H1 (cell line): ENCODE measurements around the gene KHDC1L. TPM values are rescaled to one million over a fixed set of nuclear protein-coding genes. Genes with fewer than 3 reads are reported as not detected.

ENCODE experiments used
- CTCF ChIA-PET: fragments of 300-600 bp; sonication (Branson Sonifier 250); formaldehyde crosslinking; loops from one replicate; lab custom pipeline; 2021; ENCODE audit not compliant: partially characterized antibody; lab: Charles Lee
- POLR2A ChIA-PET: fragments of 300-600 bp; sonication (Branson Sonifier 250); formaldehyde crosslinking; loops from one replicate; lab custom pipeline; 2021; ENCODE audit warnings: inconsistent platforms; ENCODE audit not compliant: partially characterized antibody; lab: Charles Lee
- DNase-seq, 2 experiments: peaks; one replicate each; pipeline versions ENCODE4 v3.0.0 to v3.0.0-alpha.2; 2010 to 2022; ENCODE audit warnings: low spot score in 2 of 2, low read depth in 1 of 2, mixed read lengths in 1 of 2
- FAIRE-seq: peaks from 2 replicates; lab custom pipeline; 2011; peaks lifted over from hg19 to GRCh38; lab: Jason Lieb, UNC
- H2AFZ ChIP-seq: 2 replicates; pipeline ENCODE4 v1.8.1; 2012; ENCODE audit warnings: low read length, inconsistent platforms
- H2AK5ac ChIP-seq: 2 replicates; pipeline ENCODE4 v1.6.1; 2013; ENCODE audit warnings: low read depth, low read length
- H2BK120ac ChIP-seq: replicated peaks from 2 replicates; pipeline ENCODE3; 2013; ENCODE audit warnings: low read depth, low read length, inconsistent platforms
- H2BK12ac ChIP-seq: 2 replicates; pipeline ENCODE4 v1.6.1; 2013; ENCODE audit warnings: low read depth, low read length
- H2BK15ac ChIP-seq: 2 replicates; pipeline ENCODE4 v1.6.1; 2013; ENCODE audit warnings: low read length
- H2BK20ac ChIP-seq: 2 replicates; pipeline ENCODE4 v1.6.1; 2013; ENCODE audit warnings: low read length
- H2BK5ac ChIP-seq: 2 replicates; pipeline ENCODE4 v1.6.1; 2013; ENCODE audit warnings: low read depth, low read length
- H3K14ac ChIP-seq: 2 replicates; pipeline ENCODE4 v1.6.1; 2013; ENCODE audit warnings: inconsistent platforms; ENCODE audit not compliant: insufficient read length
- H3K18ac ChIP-seq: 2 replicates; pipeline ENCODE4 v1.6.1; 2013; ENCODE audit warnings: low read length; ENCODE audit errors: extremely low read depth
- H3K23ac ChIP-seq: 2 replicates; pipeline ENCODE4 v1.6.1; 2013; ENCODE audit warnings: inconsistent platforms; ENCODE audit not compliant: insufficient read length
- H3K23me2 ChIP-seq: 2 replicates; pipeline ENCODE4 v1.6.1; 2013; ENCODE audit warnings: low read depth, low read length
- H3K27ac ChIP-seq: 2 replicates; pipeline ENCODE4 v1.6.1; 2011; ENCODE audit warnings: low read depth, low read length, inconsistent platforms
- H3K27me3 ChIP-seq, 4 experiments: replicated peaks in 1 of 4; 1 replicate in 1 of 4; 2 replicates in 3 of 4; pipeline versions ENCODE4 v1.6.1 to v1.8.1; 2011 to 2013; ENCODE audit warnings: low read length in 3 of 4, mild to moderate bottlenecking in 3 of 4, inconsistent platforms in 2 of 4, mixed read lengths in 2 of 4, moderate library complexity in 1 of 4; ENCODE audit not compliant: control insufficient read depth in 3 of 4, insufficient read depth in 3 of 4; ENCODE audit errors: extremely low read depth in 1 of 4
- H3K36me3 ChIP-seq, 4 experiments: 2 replicates each; pipeline versions ENCODE4 v1.6.1 to v1.8.1; 2011 to 2013; ENCODE audit warnings: mild to moderate bottlenecking in 4 of 4, low read length in 3 of 4, moderate library complexity in 2 of 4, control low read depth in 1 of 4, inconsistent platforms in 1 of 4; ENCODE audit not compliant: insufficient read depth in 4 of 4, control insufficient read depth in 2 of 4
- H3K4ac ChIP-seq: replicated peaks from 2 replicates; pipeline ENCODE3; 2013; ENCODE audit warnings: low read length, low read depth, mixed read lengths, inconsistent platforms; ENCODE audit not compliant: insufficient read length
- H3K4me1 ChIP-seq, 4 experiments: replicated peaks in 1 of 4; 1 replicate in 1 of 4; 2 replicates in 3 of 4; pipeline versions ENCODE4 v1.6.1 to v1.8.1; 2011 to 2013; ENCODE audit warnings: low read length in 3 of 4, inconsistent platforms in 2 of 4, mixed read lengths in 1 of 4; ENCODE audit not compliant: insufficient read depth in 4 of 4, control insufficient read depth in 3 of 4
- H3K4me2 ChIP-seq, 2 experiments: 2 replicates each; pipeline versions ENCODE4 v1.6.1 to v1.8.1; 2011 to 2013; ENCODE audit warnings: low read depth in 2 of 2, low read length in 2 of 2, control low read depth in 1 of 2, inconsistent platforms in 1 of 2, mild to moderate bottlenecking in 1 of 2; ENCODE audit not compliant: insufficient read depth in 1 of 2
- H3K4me3 ChIP-seq, 4 experiments: fragments of 200-600, 300-600 bp in 1 of 4; sonication (generic), shearing (Covaris generic), sonication (Bioruptor Twin) in 1 of 4; 2 replicates each; pipeline versions ENCODE4 v1.5.1 to v1.8.1; 2011 to 2016; ENCODE audit warnings: low read length in 4 of 4, low read depth in 3 of 4, control low read depth in 2 of 4, inconsistent platforms in 2 of 4, mild to moderate bottlenecking in 2 of 4, mixed read lengths in 1 of 4, moderate library complexity in 1 of 4; ENCODE audit not compliant: insufficient read depth in 2 of 4; ENCODE audit errors: extremely low read depth in 1 of 4
- H3K56ac ChIP-seq: replicated peaks from 2 replicates; pipeline ENCODE3; 2013; ENCODE audit warnings: low read depth, mild to moderate bottlenecking, mixed read lengths, low read length, inconsistent platforms; ENCODE audit not compliant: insufficient read length
- H3K79me1 ChIP-seq: 2 replicates; pipeline ENCODE4 v1.6.1; 2013; ENCODE audit warnings: low read depth, low read length, control low read depth
- H3K79me2 ChIP-seq, 2 experiments: 2 replicates each; pipeline versions ENCODE4 v1.6.1 to v1.8.1; 2012 to 2013; ENCODE audit warnings: low read length in 2 of 2, mild to moderate bottlenecking in 2 of 2, inconsistent platforms in 1 of 2; ENCODE audit not compliant: insufficient read depth in 2 of 2, control insufficient read depth in 1 of 2
- H3K9ac ChIP-seq, 4 experiments: replicated peaks in 1 of 4; 1 replicate in 1 of 4; 2 replicates in 3 of 4; pipeline versions ENCODE4 v1.6.1 to v1.8.1; 2011 to 2013; ENCODE audit warnings: low read depth in 3 of 4, low read length in 3 of 4, control low read depth in 2 of 4, mild to moderate bottlenecking in 2 of 4, moderate library complexity in 2 of 4, inconsistent platforms in 1 of 4; ENCODE audit errors: extremely low read depth in 1 of 4
- H3K9me3 ChIP-seq, 2 experiments: 2 replicates each; pipeline versions ENCODE4 v1.6.1 to v1.8.1; 2012 to 2013; ENCODE audit warnings: mild to moderate bottlenecking in 2 of 2, moderate library complexity in 2 of 2, control low read depth in 1 of 2, inconsistent platforms in 1 of 2, low read depth in 1 of 2, low read length in 1 of 2, mixed read lengths in 1 of 2; ENCODE audit not compliant: insufficient read depth in 2 of 2
- H4K20me1 ChIP-seq, 2 experiments: replicated peaks in 1 of 2; 2 replicates each; pipeline versions ENCODE3 to v1.8.1; 2011 to 2013; ENCODE audit warnings: inconsistent platforms in 2 of 2, low read length in 2 of 2, mild to moderate bottlenecking in 1 of 2; ENCODE audit not compliant: insufficient read depth in 2 of 2, control insufficient read depth in 1 of 2
- H4K5ac ChIP-seq: 2 replicates; pipeline ENCODE4 v1.6.1; 2013; ENCODE audit warnings: low read length, low read depth, mixed read lengths, inconsistent platforms; ENCODE audit not compliant: insufficient read length
- H4K8ac ChIP-seq: 2 replicates; pipeline ENCODE4 v1.8.0; 2013; ENCODE audit warnings: mild to moderate bottlenecking, moderate library complexity, low read length, inconsistent platforms; ENCODE audit not compliant: insufficient read depth; ENCODE audit errors: extremely low read depth
- H4K91ac ChIP-seq: replicated peaks from 2 replicates; pipeline ENCODE3; 2013; ENCODE audit warnings: low read length, mixed read lengths, inconsistent platforms; ENCODE audit not compliant: insufficient read length
- ASH2L ChIP-seq: fragments of 200-600, 300-600 bp; sonication (generic); IDR thresholded peaks from one replicate; pipeline ENCODE4 v1.7.1; 2017; ENCODE audit warnings: low read length
- BACH1 ChIP-seq: IDR thresholded peaks from 2 replicates; pipeline ENCODE4 v1.6.1; 2012; ENCODE audit warnings: low read length, improper control_type of control experiment
- GTF2F1 ChIP-seq: IDR thresholded peaks from 2 replicates; pipeline ENCODE4 v1.6.1; 2012; ENCODE audit warnings: low read depth, low read length, improper control_type of control experiment, borderline replicate concordance
- KDM5A ChIP-seq: fragments of 200-600 bp; IDR thresholded peaks from 2 replicates; pipeline ENCODE4 v1.7.1; 2012; ENCODE audit warnings: mild to moderate bottlenecking, low read length, inconsistent platforms, mixed read lengths
- TAF7 ChIP-seq: optimal IDR thresholded peaks from 2 replicates; pipeline ENCODE3; 2011; ENCODE audit warnings: low read depth, mild to moderate bottlenecking, inconsistent platforms, low read length, moderate library complexity, borderline replicate concordance
- TBP ChIP-seq: IDR thresholded peaks from 2 replicates; pipeline ENCODE4 v1.6.1; 2011; ENCODE audit warnings: low read depth, low read length, improper control_type of control experiment
- TCF12 ChIP-seq: IDR thresholded peaks from 2 replicates; pipeline ENCODE4 v1.6.1; 2011; ENCODE audit warnings: low read depth, mild to moderate bottlenecking, low read length
- WGBS, 2 experiments: shearing (Covaris generic) in 1 of 2; methylation state at CpG; one replicate each; pipeline versions ENCODE4 v1.1.6 to v1.1.7; 2013 to 2015; ENCODE audit warnings: low lambda C conversion rate in 2 of 2, mixed read lengths in 2 of 2, inconsistent platforms in 1 of 2, low coverage in 1 of 2, missing lambda C conversion rate in 1 of 2; ENCODE audit not compliant: insufficient replicate concordance in 2 of 2, insufficient coverage in 1 of 2, insufficient read length in 1 of 2; ENCODE audit errors: extremely low coverage in 1 of 2, missing lambda C conversion rate in 1 of 2; 5-methylcytosine and 5-hydroxymethylcytosine counted together
- polyA plus RNA-seq, 7 experiments: library from polyadenylated mRNA; depleted of rRNA in 3 of 7; stranded (reverse) in 5 of 7; unstranded in 2 of 7; fragments of >200 nt in 5 of 7; fragments of 200-250 nt in 2 of 7; gene quantifications; 1 replicate in 5 of 7; 2 replicates in 1 of 7; 4 replicates in 1 of 7; pipeline versions ENCODE4 v1.2.1 to v1.2.3, GENCODE V29; 2011 to 2013; ENCODE audit warnings: missing spikeins in 2 of 7, mixed read lengths in 2 of 7
- total RNA-seq: library from RNA; stranded (reverse); fragmentation: NEBNext Ultra II Directional; extraction: Animal tissue kit (Norgen Biotek cat#: 25700); gene quantifications from 2 replicates; pipeline ENCODE4 v1.2.1, GENCODE V29; 2021
- TF ChIP-seq, protein P1 (sequence below): IDR thresholded peaks from 2 replicates; pipeline ENCODE4 v1.6.1; 2011; ENCODE audit warnings: low read length, improper control_type of control experiment
- TF ChIP-seq, protein P2 (sequence below), 3 experiments: IDR thresholded peaks; 1 replicate in 2 of 3; 2 replicates in 1 of 3; pipeline versions ENCODE4 v1.5.1 to v1.6.1; 2011; ENCODE audit warnings: low read length in 3 of 3, mild to moderate bottlenecking in 3 of 3, inconsistent platforms in 2 of 3, low read depth in 1 of 3, moderate library complexity in 1 of 3; ENCODE audit not compliant: insufficient read depth in 1 of 3; ENCODE audit errors: control extremely low read depth in 1 of 3

Gene KHDC1L
- total and polyA plus RNA-seq, 2 of the 8 experiments (the other 6 are each of a cell fraction or from before 2014, with no cell fraction given): 0.14 TPM; not detected in 1

DNA sequence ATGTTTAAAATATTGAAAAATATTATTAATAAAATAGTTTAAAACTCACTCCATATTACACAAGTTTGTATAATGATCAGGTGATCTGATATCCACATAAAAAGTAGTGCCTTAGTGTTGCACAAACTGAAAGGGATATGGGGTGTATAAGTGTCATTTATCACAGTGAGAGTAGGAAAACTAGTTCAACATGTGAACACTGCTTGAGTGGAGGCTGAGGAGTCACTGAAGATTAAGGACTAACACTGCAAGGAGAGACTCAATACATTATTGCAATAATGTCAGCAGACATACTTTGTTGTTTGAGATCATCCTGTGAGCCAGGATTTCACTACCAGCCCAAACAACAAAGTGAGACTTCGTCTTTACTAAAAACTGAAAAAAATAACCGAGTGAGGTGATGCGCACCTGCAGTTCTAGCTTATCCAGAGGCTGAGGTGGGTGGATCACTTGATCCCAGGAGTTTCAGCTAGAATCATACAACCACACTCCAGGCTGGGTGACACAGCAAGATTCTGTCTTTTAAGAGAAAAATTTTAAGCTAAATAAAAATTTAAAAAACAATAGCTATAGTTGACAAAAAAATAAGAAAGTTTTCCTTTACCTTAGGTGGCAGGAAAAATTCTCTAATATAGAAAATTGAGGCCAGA, 2.4 kb upstream of the KHDC1L start:
- no peak overlapping the region for H3K56ac ChIP-seq
- H2BK120ac ChIP-seq: no peak overlapping the region
- no peak overlapping the region for H2AFZ ChIP-seq
- H3K27ac ChIP-seq: no peak overlapping the region
- FAIRE-seq: no peak
- no peaks in the 10 kb centered on the region for H3K23me2 ChIP-seq
- no peaks in the 10 kb centered on the region for H3K79me1 ChIP-seq
- no peak overlapping the region for H3K4me3 ChIP-seq
- no peak for DNase-seq
- no peaks in the 10 kb centered on the region for H3K79me2 ChIP-seq
- no peaks in the 10 kb centered on the region for H3K27me3 ChIP-seq
- no peaks in the 10 kb centered on the region for H3K9me3 ChIP-seq
- no peak overlapping the region for H4K5ac ChIP-seq
- ChIA-PET POLR2A (no interaction called here), CTCF (interaction anchor here (0.7 to 1.2 kb wide), 2 partner anchors 14 to 34 kb away, joined by 3 to 4 read pairs; no protein-coding TSS in a partner anchor)
- WGBS, 2 experiments: 88% methylated on average over 3 of the region's 3 CpGs; no CpG with 5 or more reads in 1 of the 2 experiments
- no peak overlapping the region for H3K4me2 ChIP-seq
- no peaks in the 10 kb centered on the region for H3K36me3 ChIP-seq
- H4K20me1 ChIP-seq: no peaks in the 10 kb centered on the region
- no peak overlapping the region for H2BK15ac ChIP-seq
- H3K14ac ChIP-seq: no peak overlapping the region
- no peaks in the 10 kb centered on the region; a peak in 1 of 7 replicates for H3K4me1 ChIP-seq
- H3K23ac ChIP-seq: no peak overlapping the region
- no peak overlapping the region for H4K8ac ChIP-seq
- H3K9ac ChIP-seq: no peak overlapping the region
- H4K91ac ChIP-seq: no peak overlapping the region
- H3K4ac ChIP-seq: no peak overlapping the region
- no peak overlapping the region for H2BK12ac ChIP-seq
- H2BK5ac ChIP-seq: no peak overlapping the region
- H2AK5ac ChIP-seq: no peak overlapping the region
- no peak overlapping the region for H2BK20ac ChIP-seq
- no peak overlapping the region for H3K18ac ChIP-seq
- TF ChIP-seq TCF12 (no peak), BACH1 (no peak), KDM5A (no peak), TBP (no peak), TAF7 (no peak), GTF2F1 (no peak), ASH2L (no peak)
- TF ChIP-seq, protein P1, sequence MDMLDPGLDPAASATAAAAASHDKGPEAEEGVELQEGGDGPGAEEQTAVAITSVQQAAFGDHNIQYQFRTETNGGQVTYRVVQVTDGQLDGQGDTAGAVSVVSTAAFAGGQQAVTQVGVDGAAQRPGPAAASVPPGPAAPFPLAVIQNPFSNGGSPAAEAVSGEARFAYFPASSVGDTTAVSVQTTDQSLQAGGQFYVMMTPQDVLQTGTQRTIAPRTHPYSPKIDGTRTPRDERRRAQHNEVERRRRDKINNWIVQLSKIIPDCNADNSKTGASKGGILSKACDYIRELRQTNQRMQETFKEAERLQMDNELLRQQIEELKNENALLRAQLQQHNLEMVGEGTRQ: no peak
- TF ChIP-seq, protein P2, sequence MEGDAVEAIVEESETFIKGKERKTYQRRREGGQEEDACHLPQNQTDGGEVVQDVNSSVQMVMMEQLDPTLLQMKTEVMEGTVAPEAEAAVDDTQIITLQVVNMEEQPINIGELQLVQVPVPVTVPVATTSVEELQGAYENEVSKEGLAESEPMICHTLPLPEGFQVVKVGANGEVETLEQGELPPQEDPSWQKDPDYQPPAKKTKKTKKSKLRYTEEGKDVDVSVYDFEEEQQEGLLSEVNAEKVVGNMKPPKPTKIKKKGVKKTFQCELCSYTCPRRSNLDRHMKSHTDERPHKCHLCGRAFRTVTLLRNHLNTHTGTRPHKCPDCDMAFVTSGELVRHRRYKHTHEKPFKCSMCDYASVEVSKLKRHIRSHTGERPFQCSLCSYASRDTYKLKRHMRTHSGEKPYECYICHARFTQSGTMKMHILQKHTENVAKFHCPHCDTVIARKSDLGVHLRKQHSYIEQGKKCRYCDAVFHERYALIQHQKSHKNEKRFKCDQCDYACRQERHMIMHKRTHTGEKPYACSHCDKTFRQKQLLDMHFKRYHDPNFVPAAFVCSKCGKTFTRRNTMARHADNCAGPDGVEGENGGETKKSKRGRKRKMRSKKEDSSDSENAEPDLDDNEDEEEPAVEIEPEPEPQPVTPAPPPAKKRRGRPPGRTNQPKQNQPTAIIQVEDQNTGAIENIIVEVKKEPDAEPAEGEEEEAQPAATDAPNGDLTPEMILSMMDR (IDR thresholded peaks at IDR 0.05; ENCODE audit: control extremely low read depth in 1 of 3, insufficient read depth in 1 of 3, low read depth in 1 of 3, low read length in 3 of 3): no peak
